HT-29 (cell line): ENCODE measurements around the gene MAMLD1. TPM values are rescaled to one million over a fixed set of nuclear protein-coding genes. Genes with fewer than 3 reads are reported as not detected.

ENCODE experiments used
- DNase-seq: peaks from one replicate; pipeline ENCODE4 v3.0.0-alpha.2; 2015; ENCODE audit warnings: low spot score
- total RNA-seq: library from RNA; depleted of rRNA; stranded (reverse); fragments of >200 nt; shearing (Covaris generic); gene quantifications from 2 replicates; pipeline ENCODE4 v1.2.3, GENCODE V29; 2014

Gene MAMLD1
- total RNA-seq, 1 experiment from 2014 or later, result 0.15 TPM

- DNase-seq, result no peak
Observed at GRCh38 chrX:150502979-150503897, 140.1 kb downstream of the MAMLD1 start.

GRCh38 chrX:150503898-150504219, 140.7 kb downstream of the MAMLD1 start:
- peak; percentile 50 for DNase-seq

GRCh38 chrX:150504397-150505182, 141.5 kb downstream of the MAMLD1 start:
- no peak for DNase-seq

- no peak for DNase-seq
Observed at GRCh38 chrX:150506020-150506419, 142.9 kb downstream of the MAMLD1 start.

GRCh38 chrX:150506486-150506885, 143.4 kb downstream of the MAMLD1 start:
- DNase-seq, result no peak

GRCh38 chrX:150507251-150507856, 144.2 kb downstream of the MAMLD1 start:
- no peak for DNase-seq

- no peak for DNase-seq
Observed at GRCh38 chrX:150508018-150508417, 144.9 kb downstream of the MAMLD1 start.

- DNase-seq, result no peak
Observed at GRCh38 chrX:150508451-150509367, 145.6 kb downstream of the MAMLD1 start.

- DNase-seq, result no peak
Observed at GRCh38 chrX:150509703-150510102, 146.6 kb downstream of the MAMLD1 start.

- no peak for DNase-seq
Observed at GRCh38 chrX:150512461-150512901, 149.4 kb downstream of the MAMLD1 start.

- no peak for DNase-seq
Observed at GRCh38 chrX:150513544-150513943, 150.4 kb downstream of the MAMLD1 start.

GRCh38 chrX:150514462-150514861, 151.3 kb downstream of the MAMLD1 start:
- no peak for DNase-seq

- DNase-seq, result no peak
Observed at GRCh38 chrX:150515801-150516200, 152.7 kb downstream of the MAMLD1 start.

- DNase-seq, result no peak
Observed at GRCh38 chrX:150517303-150517910, 154.3 kb downstream of the MAMLD1 start.

GRCh38 chrX:150522494-150522893, 159.4 kb downstream of the MAMLD1 start:
- DNase-seq, result no peak

GRCh38 chrX:150525061-150525919, 162.2 kb downstream of the MAMLD1 start:
- no peak for DNase-seq

GRCh38 chrX:150526692-150527091, 163.6 kb downstream of the MAMLD1 start:
- no peak for DNase-seq

- no peak for DNase-seq
Observed at GRCh38 chrX:150527108-150527507, 164.0 kb downstream of the MAMLD1 start.

- no peak for DNase-seq
Observed at GRCh38 chrX:150529587-150529986, 166.5 kb downstream of the MAMLD1 start.

GRCh38 chrX:150530821-150531220, 167.7 kb downstream of the MAMLD1 start:
- no peak for DNase-seq
